IMR-90 (cell line): ENCODE data around the gene TCEAL1. TPM values are rescaled to one million over a fixed set of nuclear protein-coding genes. Genes with fewer than 3 reads are reported as not detected.
A peak's percentile ranks its signal among the peaks of the same experiment; 100 is the strongest.
"Not testable (repeated sequence)": the region's sequence is repeated elsewhere in the genome, so short reads cannot be mapped to it uniquely, and the experiment has no call there.

Experiments used
- ATAC-seq: fragments of 200-7000 bp; cut with Tn5 transposase; 2 replicates; pipeline ENCODE4 v1.9.1; 2020; ENCODE audit warnings: low read depth, mild to moderate bottlenecking, moderate library complexity
- BruUV-seq: library from RNA; stranded (reverse); fragments of 400-500 nt; replicated peaks from 2 replicates; lab custom pipeline; 2021; lab: Mats Ljungman, UMichigan
- CTCF ChIA-PET: fragments of 300-600 bp; formaldehyde crosslinking; extraction: SDS; loops from one replicate; lab custom pipeline; 2021; ENCODE audit warnings: antibody characterized with exemption; lab: Yijun Ruan, JAX
- POLR2A ChIA-PET: fragments of 300-600 bp; sonication (Branson Sonifier 250); formaldehyde crosslinking; loops from one replicate; lab custom pipeline; 2022; ENCODE audit warnings: antibody characterized with exemption; ENCODE audit not compliant: unreplicated experiment; lab: Charles Lee
- DNase-seq: peaks from one replicate; pipeline ENCODE4 v3.0.0; 2013
- H2AFZ ChIP-seq: replicated peaks from 2 replicates; pipeline ENCODE3; 2013; ENCODE audit warnings: low read length, mild to moderate bottlenecking; ENCODE audit not compliant: poor library complexity
- H2AK5ac ChIP-seq: 2 replicates; pipeline ENCODE4 v1.6.1; 2013; ENCODE audit warnings: low read depth, low read length, inconsistent platforms
- H2AK9ac ChIP-seq: replicated peaks from 2 replicates; pipeline ENCODE3; 2013; ENCODE audit warnings: mild to moderate bottlenecking, low read depth, low read length, moderate library complexity; ENCODE audit not compliant: poor library complexity
- H2BK120ac ChIP-seq: 2 replicates; pipeline ENCODE4 v1.6.1; 2013; ENCODE audit warnings: low read depth, low read length, inconsistent platforms
- H2BK15ac ChIP-seq: 3 replicates; pipeline ENCODE4 v1.6.1; 2013; ENCODE audit warnings: low read depth, low read length, inconsistent platforms
- H2BK20ac ChIP-seq: 2 replicates; pipeline ENCODE4 v1.6.1; 2013; ENCODE audit warnings: low read depth, mild to moderate bottlenecking, inconsistent platforms, low read length, moderate library complexity
- H2BK5ac ChIP-seq: 2 replicates; pipeline ENCODE4 v1.6.1; 2013; ENCODE audit warnings: mild to moderate bottlenecking, low read depth, low read length, inconsistent platforms; ENCODE audit not compliant: poor library complexity, severe bottlenecking
- H3K14ac ChIP-seq: replicated peaks from 2 replicates; pipeline ENCODE4 v1.6.1; 2013; ENCODE audit warnings: low read depth, low read length, inconsistent platforms
- H3K18ac ChIP-seq: 2 replicates; pipeline ENCODE4 v1.6.1; 2013; ENCODE audit warnings: low read depth, low read length, control low read depth
- H3K23ac ChIP-seq: 2 replicates; pipeline ENCODE4 v1.6.1; 2013; ENCODE audit warnings: low read depth, low read length, inconsistent platforms
- H3K27ac ChIP-seq: 2 replicates; pipeline ENCODE4 v1.5.1; 2013; ENCODE audit warnings: mild to moderate bottlenecking, control low read depth, low read length; ENCODE audit not compliant: insufficient read depth
- H3K27me3 ChIP-seq: 2 replicates; pipeline ENCODE4 v1.6.1; 2013; ENCODE audit warnings: low read length; ENCODE audit not compliant: control insufficient read depth, insufficient read depth
- H3K36me3 ChIP-seq: 2 replicates; pipeline ENCODE4 v1.6.1; 2013; ENCODE audit warnings: low read length, mixed read lengths; ENCODE audit not compliant: control insufficient read depth, insufficient read depth
- H3K4ac ChIP-seq: 2 replicates; pipeline ENCODE4 v1.6.1; 2013; ENCODE audit warnings: low read depth, low read length, inconsistent platforms
- H3K4me1 ChIP-seq: 2 replicates; pipeline ENCODE4 v1.6.1; 2013; ENCODE audit warnings: low read length, mixed read lengths; ENCODE audit not compliant: control insufficient read depth, insufficient read depth
- H3K4me2 ChIP-seq: 2 replicates; pipeline ENCODE4 v1.6.1; 2013; ENCODE audit warnings: low read depth, mild to moderate bottlenecking, control low read depth, low read length, moderate library complexity
- H3K4me3 ChIP-seq: 2 replicates; pipeline ENCODE4 v1.5.1; 2013; ENCODE audit warnings: low read depth, mild to moderate bottlenecking, control low read depth, low read length, moderate library complexity; ENCODE audit not compliant: insufficient read depth
- H3K56ac ChIP-seq: 2 replicates; pipeline ENCODE4 v1.6.1; 2013; ENCODE audit warnings: low read length, inconsistent platforms; ENCODE audit not compliant: insufficient read depth; ENCODE audit errors: extremely low read depth
- H3K79me1 ChIP-seq, 2 experiments: 2 replicates each; pipeline ENCODE4 v1.6.1; 2013; ENCODE audit warnings: low read length in 2 of 2, inconsistent platforms in 1 of 2, low read depth in 1 of 2
- H3K9ac ChIP-seq: 2 replicates; pipeline ENCODE4 v1.6.1; 2013; ENCODE audit warnings: low read depth, low read length, control low read depth
- H3K9me1 ChIP-seq: 2 replicates; pipeline ENCODE4 v1.6.1; 2013; ENCODE audit warnings: low read length, inconsistent platforms; ENCODE audit not compliant: insufficient read depth
- H3K9me3 ChIP-seq: 2 replicates; pipeline ENCODE4 v1.6.1; 2013; ENCODE audit warnings: low read length; ENCODE audit not compliant: control insufficient read depth, insufficient read depth
- H4K20me1 ChIP-seq: 2 replicates; pipeline ENCODE4 v1.6.1; 2013; ENCODE audit warnings: low read length, inconsistent platforms; ENCODE audit not compliant: insufficient read depth
- H4K5ac ChIP-seq: 2 replicates; pipeline ENCODE4 v1.6.1; 2013; ENCODE audit warnings: mild to moderate bottlenecking, low read depth, low read length, control low read depth
- H4K8ac ChIP-seq, 2 experiments: 2 replicates each; pipeline ENCODE4 v1.6.1; 2013; ENCODE audit warnings: low read depth in 2 of 2, low read length in 2 of 2, control low read depth in 1 of 2, inconsistent platforms in 1 of 2
- H4K91ac ChIP-seq: 2 replicates; pipeline ENCODE4 v1.6.1; 2013; ENCODE audit warnings: low read depth, low read length, inconsistent platforms; ENCODE audit not compliant: insufficient read depth
- WGBS, 2 experiments: methylation state at CpG; one replicate each; pipeline versions ENCODE4 v1.1.5 to v1.1.7; 2013; ENCODE audit warnings: missing lambda C conversion rate in 2 of 2; ENCODE audit not compliant: insufficient read length in 1 of 2; ENCODE audit errors: extremely low coverage in 2 of 2; 5-methylcytosine and 5-hydroxymethylcytosine counted together
- dilution Hi-C: fragments of 300-500 bp; cut with HindIII; formaldehyde crosslinking; loops from one replicate; pipeline ENCODE4 v1.14.3; 2018; ENCODE audit warnings: low sequenced_read_pairs; ENCODE audit not compliant: unreplicated experiment
- in situ Hi-C: fragments of 300-500 bp; cut with MboI; formaldehyde crosslinking; loops from 3 replicates; pipeline ENCODE4 v1.14.3; 2019; ENCODE audit warnings: low sequenced_read_pairs, inconsistent platforms, mixed read lengths
- intact Hi-C: fragments of 100-400 bp; cut with micrococcal nuclease; formaldehyde crosslinking; loops from 2 replicates; pipeline ENCODE4 v1.10.0; 2022
- polyA plus RNA-seq, 3 experiments: library from polyadenylated mRNA; depleted of rRNA; stranded (reverse); fragments of >200 nt; gene quantifications; 2 replicates each; pipeline ENCODE4 v1.2.3, GENCODE V29; 2012; ENCODE audit warnings: low replicate concordance in 1 of 3
- total RNA-seq: library from RNA; depleted of rRNA; stranded (reverse); fragments of >200 nt; gene quantifications from 2 replicates; pipeline ENCODE4 v1.2.3, GENCODE V29; 2012

The TCEAL1 gene
- total and polyA plus RNA-seq, 2 of the 4 experiments (the other 2 are of a cell fraction): 9.1 to 21.8 TPM

GRCh38 chrX:103657066-103657465 is 28.3 kb downstream of the TCEAL1 start:
- H4K91ac ChIP-seq, H3K4ac ChIP-seq, H4K5ac ChIP-seq, BruUV-seq, H3K4me3 ChIP-seq, DNase-seq, H3K27me3 ChIP-seq, dilution Hi-C loops, H3K36me3 ChIP-seq, H2AK9ac ChIP-seq, POLR2A ChIA-PET, H4K8ac ChIP-seq, H2AK5ac ChIP-seq, H4K20me1 ChIP-seq, H3K18ac ChIP-seq, H3K9me3 ChIP-seq, H2BK15ac ChIP-seq, H3K9me1 ChIP-seq, in situ Hi-C loops, H2BK20ac ChIP-seq, intact Hi-C loops, H3K4me2 ChIP-seq, H2AFZ ChIP-seq, H3K23ac ChIP-seq, H2BK120ac ChIP-seq, H3K79me1 ChIP-seq, H3K4me1 ChIP-seq, H3K9ac ChIP-seq, H3K56ac ChIP-seq, H3K14ac ChIP-seq, H3K27ac ChIP-seq: not testable (repeated sequence)
- peak overlapping the region; percentile 48 for H2BK5ac ChIP-seq
- peak; percentile 42 for ATAC-seq
- CTCF ChIA-PET: interaction anchor here (0.8 kb wide), 1 partner anchor 16 kb away, joined by 3 read pairs; no protein-coding TSS in a partner anchor
- no CpG with 5 or more reads among the region's 2 CpGs for WGBS, 2 experiments
